ENCODE measurements around the gene PNPLA2. TPM values are rescaled to one million over a fixed set of nuclear protein-coding genes. Genes with fewer than 3 reads are reported as not detected.
A peak's percentile ranks its signal among the peaks of the same experiment; 100 is the strongest.

Gene PNPLA2
- polyA plus RNA-seq, 1 donor: 27.6 TPM

DNA sequence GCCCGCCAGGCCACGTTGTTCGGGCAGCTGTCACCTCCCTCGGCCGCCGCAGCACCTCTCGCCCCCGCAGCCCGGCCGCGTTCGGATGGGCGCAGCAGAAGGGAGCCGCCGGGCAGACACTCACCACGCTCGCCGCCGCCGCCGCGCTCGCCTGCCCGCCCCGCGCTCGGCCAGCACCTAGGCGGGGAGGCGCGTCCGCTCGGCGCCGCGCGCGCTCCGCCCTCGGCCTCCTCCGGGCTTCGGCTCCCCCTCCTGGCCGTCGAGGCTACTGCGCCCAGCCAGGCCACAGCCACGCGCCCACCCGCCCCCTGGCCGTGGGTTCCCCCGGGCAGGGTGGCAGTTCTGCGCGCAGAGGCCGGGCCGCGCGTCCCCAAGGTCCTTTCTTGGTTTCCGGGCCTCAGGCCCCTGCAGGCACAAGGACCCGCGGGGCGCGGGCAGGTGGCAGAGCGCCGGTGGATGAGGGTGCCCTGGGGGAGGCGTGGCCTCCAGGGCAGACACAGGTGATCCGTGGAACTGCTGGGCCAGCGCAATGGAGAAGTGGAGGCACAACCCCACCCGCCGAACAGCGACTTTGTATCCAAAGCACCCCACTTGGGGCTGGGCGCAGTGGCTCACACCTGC, 20.5 kb upstream of the PNPLA2 start, which contains the start of gene SLC25A22:
SLC25A22 (minus strand) TSS at position 189 of the 621 bp plus-strand sequence. CDS start 3,275 bp downstream, outside the sequence.
- DNase-seq (ENCODE audit: low read depth): no peak

DNA sequence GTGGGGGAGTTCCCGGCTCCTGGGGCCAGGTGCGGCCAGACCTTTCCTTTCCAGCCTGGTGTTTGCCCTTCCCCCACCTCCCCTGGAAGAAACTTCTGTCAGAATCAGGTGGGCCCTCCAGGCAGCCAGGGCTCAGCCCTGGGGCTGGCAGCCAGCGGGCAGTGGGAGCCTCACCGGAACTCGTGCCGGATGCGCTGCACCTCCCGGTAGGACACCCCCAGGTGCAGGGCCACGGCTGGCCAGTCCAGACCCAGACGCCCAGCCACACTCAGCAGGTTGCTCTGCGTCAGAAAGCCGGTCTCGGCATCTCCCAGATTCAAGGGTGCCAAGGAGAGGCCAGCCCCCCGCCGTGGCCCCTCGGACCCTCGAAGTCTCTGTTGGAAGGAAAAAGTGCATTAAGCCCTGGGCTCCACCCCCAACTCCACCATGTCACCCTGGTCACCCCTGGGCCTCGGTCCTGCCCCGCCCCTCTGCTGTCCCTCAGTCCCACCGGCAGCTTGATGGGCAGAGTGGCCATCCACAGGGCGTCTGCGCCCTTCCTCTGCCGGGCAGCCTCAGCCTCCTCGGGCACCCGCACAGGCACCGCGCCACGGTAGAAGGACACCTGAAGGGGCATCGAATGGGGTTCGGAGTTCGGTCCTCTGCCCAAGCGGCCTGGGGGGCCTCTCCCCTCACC, 18.9 kb upstream of the PNPLA2 start:
- DNase-seq (ENCODE audit: low read depth): no peak

- DNase-seq (ENCODE audit: low read depth): no peak
Measured at GRCh38 chr11:800473-800872, 18.2 kb upstream of the PNPLA2 start.

DNA sequence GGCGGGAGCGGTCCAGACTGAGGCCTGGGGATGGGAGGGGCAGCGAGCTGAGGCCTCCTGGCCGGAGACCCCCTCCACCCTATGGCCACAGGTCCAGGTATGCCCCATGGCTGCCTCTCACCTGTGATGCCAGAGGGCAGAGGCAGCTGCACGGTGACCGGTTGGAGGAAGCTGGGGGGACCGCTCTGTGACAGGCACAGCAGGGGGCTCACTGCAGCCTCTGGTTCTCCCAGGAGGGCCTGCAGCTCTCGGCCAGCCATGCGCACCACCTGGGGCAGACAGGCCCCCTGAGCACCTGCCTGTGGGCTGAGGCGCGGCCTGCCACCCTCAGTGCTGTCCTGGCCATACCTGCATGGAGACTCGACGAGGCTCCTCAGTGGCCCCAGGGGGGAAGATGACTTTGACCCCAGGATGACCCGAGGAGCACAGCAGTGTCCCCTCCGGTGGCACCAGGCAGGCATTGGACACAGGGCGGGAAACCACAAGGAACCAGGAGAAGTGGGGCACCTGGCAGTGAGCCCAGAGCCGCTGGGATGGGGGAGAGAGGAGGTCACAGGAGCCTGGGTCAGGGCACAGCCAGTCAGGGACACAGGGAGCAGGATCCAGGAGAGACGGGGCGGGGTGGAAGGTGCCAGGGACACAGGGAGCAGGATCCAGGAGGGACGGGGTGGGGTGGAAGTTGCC, 17.5 kb upstream of the PNPLA2 start:
- no peak for DNase-seq (ENCODE audit: low read depth)

DNA sequence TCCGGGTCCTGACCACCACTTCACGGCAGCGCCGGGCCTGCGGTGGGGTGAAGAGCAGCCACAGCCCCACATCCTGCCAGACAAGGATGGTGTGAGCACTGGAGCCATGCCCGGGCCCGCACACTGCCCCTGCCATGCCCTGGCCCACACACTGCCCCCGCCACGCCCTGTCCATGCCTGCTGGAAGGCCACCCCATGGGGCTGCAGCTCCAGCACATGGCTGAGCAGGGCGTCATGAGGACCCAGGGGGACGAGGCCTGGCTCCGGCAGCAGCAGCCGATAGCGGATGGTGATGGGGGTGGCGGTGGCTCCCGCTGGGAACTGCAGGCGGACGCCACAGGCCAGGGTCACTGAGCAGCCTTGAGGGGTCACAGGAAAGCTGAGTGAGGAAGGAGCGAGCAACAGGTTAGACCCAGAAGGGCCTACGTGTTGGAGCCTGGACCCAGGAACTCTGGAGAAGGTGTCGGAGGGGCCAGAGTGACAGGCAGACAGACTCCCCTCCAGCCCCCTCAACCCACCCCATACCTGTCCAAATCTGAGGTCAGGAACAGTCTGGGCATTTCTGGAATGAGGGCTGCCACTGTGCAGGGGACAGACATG, 16.6 kb upstream of the PNPLA2 start:
- no peak for DNase-seq (ENCODE audit: low read depth)

GRCh38 chr11:802693-803466, 15.8 kb upstream of the PNPLA2 start:
- no peak for DNase-seq (ENCODE audit: low read depth)

DNA sequence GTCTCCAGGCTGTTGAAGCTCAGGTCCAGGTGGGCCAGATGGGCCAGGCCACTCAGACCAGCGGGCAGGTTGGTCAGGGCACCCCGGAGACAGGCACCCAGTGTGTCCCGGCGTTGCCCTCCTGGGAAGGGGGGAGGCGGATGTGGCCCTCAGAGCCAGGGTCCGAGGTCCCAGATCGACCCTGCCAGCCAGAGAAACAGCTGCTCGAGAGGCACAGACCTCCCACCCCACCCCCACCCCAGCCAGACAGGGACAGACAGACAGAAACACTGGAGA, 15.3 kb upstream of the PNPLA2 start:
- DNase-seq (ENCODE audit: low read depth): no peak

DNA sequence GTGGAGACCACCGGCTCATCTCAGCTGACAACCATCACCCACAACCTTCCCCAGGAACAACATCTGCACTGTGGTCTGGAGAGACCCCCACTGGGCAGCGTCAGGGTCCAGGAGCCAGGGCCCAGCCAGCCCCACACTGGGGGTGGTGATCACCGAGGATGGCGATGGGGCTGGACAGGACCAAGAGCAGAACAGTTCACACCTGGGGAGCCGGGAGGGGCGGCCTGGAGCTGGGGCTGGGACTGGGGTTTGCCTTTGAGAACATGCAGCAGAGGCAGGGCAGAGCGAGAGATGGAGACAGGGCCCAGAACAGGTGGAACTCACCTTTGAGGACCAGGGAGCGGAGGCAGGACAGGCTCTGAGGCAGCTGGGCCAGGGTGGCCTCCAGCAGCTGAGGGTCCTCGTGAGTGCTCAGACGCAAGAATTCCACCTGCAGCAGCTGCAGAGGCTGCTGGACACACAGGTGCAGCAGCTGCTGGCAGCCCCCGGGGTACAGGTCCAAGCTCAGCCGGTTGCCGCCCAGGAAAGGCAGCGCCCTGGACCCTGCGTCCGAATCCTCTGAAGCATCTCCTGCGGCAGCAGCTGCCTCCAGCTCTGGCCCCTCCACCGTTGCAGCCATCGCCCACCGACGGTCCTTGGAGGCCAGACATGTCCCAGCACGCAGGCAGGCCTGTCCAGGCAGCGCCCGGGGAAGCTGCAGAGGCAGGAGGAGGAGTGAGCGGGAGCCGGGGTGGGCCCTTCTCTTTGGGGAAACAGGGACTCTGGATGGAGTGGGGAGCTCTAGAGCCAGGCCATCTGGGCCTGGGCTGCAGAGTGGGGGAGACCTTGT, 14.7 kb upstream of the PNPLA2 start:
- no peak for DNase-seq (ENCODE audit: low read depth)

GRCh38 chr11:804599-804964, 14.1 kb upstream of the PNPLA2 start:
- no peak for DNase-seq (ENCODE audit: low read depth)

- no peak for DNase-seq (ENCODE audit: low read depth)
Measured at GRCh38 chr11:808427-809286, 10.1 kb upstream of the PNPLA2 start.

DNA sequence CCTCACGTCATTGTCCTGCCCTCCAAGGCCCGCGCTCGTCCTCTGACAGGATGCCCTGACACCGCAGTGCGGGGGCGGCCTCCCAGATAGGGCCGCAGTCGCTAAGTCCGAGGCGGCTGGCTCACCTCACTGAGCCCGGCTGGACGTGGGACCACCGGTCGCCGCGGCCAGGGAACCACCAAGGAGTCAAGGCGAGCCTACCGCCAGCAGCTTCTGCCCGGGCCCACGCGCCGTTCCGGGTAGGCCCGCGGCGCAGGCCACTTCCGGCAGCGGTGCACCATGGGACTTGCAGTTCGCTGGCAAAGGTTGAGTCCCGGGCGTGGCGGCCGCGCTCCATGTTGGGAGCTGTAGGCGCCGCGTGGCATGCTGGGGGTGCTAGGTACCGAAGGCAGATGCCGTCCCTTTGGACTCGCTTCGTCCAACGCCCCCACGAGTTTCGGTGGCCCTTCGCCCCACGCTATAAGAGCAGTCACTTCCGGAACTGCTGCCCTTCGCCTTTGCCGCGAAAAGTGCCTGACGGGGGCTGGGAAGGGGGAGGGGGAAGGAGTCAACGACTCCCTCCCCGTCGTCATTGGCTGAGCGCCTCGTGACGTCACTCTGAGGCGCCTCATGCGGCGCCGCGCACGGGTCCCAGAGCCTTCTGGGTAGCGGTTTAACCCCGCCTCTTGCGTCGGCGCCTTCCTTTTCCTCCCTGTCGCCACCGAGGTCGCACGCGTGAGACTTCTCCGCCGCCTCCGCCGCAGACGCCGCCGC, 9.3 kb upstream of the PNPLA2 start, which contains the start of gene RPLP2:
RPLP2 (plus strand) TSS at position 681 of the 753 bp plus-strand sequence. CDS start 268 bp downstream, outside the sequence.
- DNase-seq (ENCODE audit: low read depth): peak; percentile 96

- DNase-seq (ENCODE audit: low read depth): no peak
Measured at GRCh38 chr11:810040-810567, 8.6 kb upstream of the PNPLA2 start.

DNA sequence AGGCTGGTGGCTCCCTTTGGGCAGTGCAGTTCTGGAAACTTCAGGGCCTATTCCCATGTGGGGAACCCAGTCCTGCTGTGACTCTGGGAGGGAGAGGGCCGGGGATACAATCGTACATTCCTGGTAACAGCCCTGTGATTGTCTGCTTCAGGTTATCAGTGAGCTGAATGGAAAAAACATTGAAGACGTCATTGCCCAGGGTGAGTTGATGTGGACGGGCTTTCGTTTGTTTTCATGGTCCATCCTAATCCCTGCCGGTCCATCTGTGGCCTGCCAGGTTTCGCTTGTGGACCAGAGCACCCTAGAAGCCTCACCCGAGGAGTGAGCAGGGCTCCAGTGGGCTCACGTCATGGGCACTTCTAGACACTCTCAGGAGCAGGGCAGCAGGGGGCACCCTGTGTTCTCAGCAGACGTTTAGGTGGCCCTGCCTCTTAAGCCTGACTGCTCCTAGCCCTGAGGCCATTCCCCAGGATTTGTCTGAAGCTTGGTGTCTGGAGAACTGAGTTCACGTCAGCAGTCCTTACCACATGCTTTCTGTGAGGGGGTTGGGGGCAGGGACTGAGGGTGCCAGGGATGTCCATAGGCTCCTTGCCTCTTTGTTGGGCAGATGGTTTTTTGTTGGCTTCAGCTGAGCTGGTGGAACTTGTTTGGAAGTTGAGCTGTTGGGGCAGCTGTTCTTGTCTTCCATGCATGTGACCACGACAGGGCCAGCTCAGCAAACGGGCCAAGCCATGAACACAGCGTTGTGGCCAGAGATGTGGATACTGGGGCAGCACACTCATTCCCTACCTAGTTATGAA, 7.1 kb upstream of the PNPLA2 start:
- no peak for DNase-seq (ENCODE audit: low read depth)

- DNase-seq (ENCODE audit: low read depth): no peak
Measured at GRCh38 chr11:812390-812789, 6.3 kb upstream of the PNPLA2 start.

GRCh38 chr11:813072-813455, 5.7 kb upstream of the PNPLA2 start:
- DNase-seq (ENCODE audit: low read depth): no peak

GRCh38 chr11:813456-814096, 5.1 kb upstream of the PNPLA2 start:
- DNase-seq (ENCODE audit: low read depth): no peak

DNA sequence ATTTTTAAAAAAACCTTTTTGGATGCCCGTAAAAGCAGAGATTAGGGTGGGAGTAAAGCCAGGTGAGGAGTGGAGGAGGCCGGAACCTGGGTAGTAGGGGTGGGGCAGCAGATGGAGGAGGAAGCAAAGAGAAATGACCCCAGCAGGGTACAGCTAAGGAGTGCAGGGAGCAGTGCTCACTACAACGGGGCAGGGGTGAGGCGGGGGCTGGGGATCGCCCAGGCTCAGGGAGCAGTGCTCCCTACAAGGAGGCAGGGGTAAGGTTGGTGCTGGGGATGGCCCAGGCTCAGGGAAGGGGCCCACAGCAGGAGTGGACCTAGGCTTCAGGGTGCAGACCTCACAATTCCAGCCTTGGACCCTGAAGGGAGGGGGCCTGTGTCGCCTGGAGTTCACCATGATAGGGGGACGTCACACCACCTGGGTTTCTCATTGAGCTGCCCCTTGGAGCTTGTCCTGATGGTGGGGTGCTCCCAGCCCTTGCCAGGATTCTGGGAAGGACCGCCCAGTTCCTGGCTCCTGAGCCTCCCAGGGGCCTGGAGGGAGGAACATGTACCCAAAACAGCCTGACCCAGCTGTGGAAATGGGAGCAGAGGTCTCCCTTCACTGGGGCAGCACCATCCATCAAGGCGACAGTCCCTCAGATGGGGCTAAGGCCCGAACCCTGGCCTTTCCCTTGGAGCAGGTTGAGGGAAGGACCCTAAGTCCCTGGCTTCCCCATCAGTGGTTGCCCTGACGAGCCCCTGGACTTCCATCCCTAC, 2.9 kb upstream of the PNPLA2 start:
- no peak for DNase-seq (ENCODE audit: low read depth)
